HEK293 (cell line): Measurements from ENCODE around the gene WDR75.

ENCODE experiments used
- BCL11A ChIP-seq: fragments of 450-650 bp; formaldehyde crosslinking; IDR thresholded peaks from 2 replicates; pipeline ENCODE4 v1.5.1; 2016; ENCODE audit warnings: low read depth, missing biosample characterization, missing genetic modification characterization
- YY1 ChIP-seq: fragments of 450-650 bp; formaldehyde crosslinking; IDR thresholded peaks from 2 replicates; pipeline ENCODE4 v1.5.1; 2018; ENCODE audit warnings: missing biosample characterization, missing genetic modification characterization
- ZBTB7A ChIP-seq: fragments of 450-650 bp; formaldehyde crosslinking; IDR thresholded peaks from 2 replicates; pipeline ENCODE4 v1.5.1; 2016; ENCODE audit warnings: low read depth, missing biosample characterization, missing genetic modification characterization
- ZFP3 ChIP-seq: fragments of 450-650 bp; formaldehyde crosslinking; IDR thresholded peaks from 2 replicates; pipeline ENCODE4 v1.5.1; 2016; ENCODE audit warnings: low read depth, missing biosample characterization, missing genetic modification characterization
- ZFP69B ChIP-seq: fragments of 450-650 bp; formaldehyde crosslinking; IDR thresholded peaks from 2 replicates; pipeline ENCODE4 v1.5.1; 2016; ENCODE audit warnings: missing biosample characterization, missing genetic modification characterization
- ZNF114 ChIP-seq: fragments of 450-650 bp; formaldehyde crosslinking; IDR thresholded peaks from 2 replicates; pipeline ENCODE4 v1.5.0; 2017; ENCODE audit warnings: missing biosample characterization, missing genetic modification characterization
- ZNF433 ChIP-seq: fragments of 450-650 bp; formaldehyde crosslinking; IDR thresholded peaks from 2 replicates; pipeline ENCODE4 v1.5.1; 2016; ENCODE audit warnings: missing biosample characterization, missing genetic modification characterization, low read depth
- ZNF571 ChIP-seq: fragments of 450-650 bp; formaldehyde crosslinking; IDR thresholded peaks from 2 replicates; pipeline ENCODE4 v1.5.0; 2017; ENCODE audit warnings: missing biosample characterization, missing genetic modification characterization
- ZNF747 ChIP-seq: fragments of 450-650 bp; formaldehyde crosslinking; IDR thresholded peaks from 2 replicates; pipeline ENCODE4 v1.5.1; 2016; ENCODE audit warnings: missing biosample characterization, missing genetic modification characterization
- ZNF777 ChIP-seq: fragments of 450-650 bp; formaldehyde crosslinking; IDR thresholded peaks from 2 replicates; pipeline ENCODE4 v1.5.1; 2017; ENCODE audit warnings: missing biosample characterization, missing genetic modification characterization, borderline replicate concordance
- ZSCAN23 ChIP-seq: fragments of 450-650 bp; formaldehyde crosslinking; IDR thresholded peaks from 2 replicates; pipeline ENCODE4 v1.5.1; 2016; ENCODE audit warnings: missing biosample characterization, missing genetic modification characterization
- TF ChIP-seq, protein P1 (sequence below): fragments of 450-650 bp; formaldehyde crosslinking; IDR thresholded peaks from 2 replicates; pipeline ENCODE4 v1.5.1; 2016; ENCODE audit warnings: missing biosample characterization, missing genetic modification characterization
- TF ChIP-seq, protein P2 (sequence below): fragments of 450-650 bp; formaldehyde crosslinking; IDR thresholded peaks from 2 replicates; pipeline ENCODE4 v1.5.1; 2016; ENCODE audit warnings: missing biosample characterization, missing genetic modification characterization
- TF ChIP-seq, protein P3 (sequence below): fragments of 450-650 bp; formaldehyde crosslinking; IDR thresholded peaks from 2 replicates; pipeline ENCODE4 v1.5.1; 2017; ENCODE audit warnings: missing biosample characterization, missing genetic modification characterization

DNA sequence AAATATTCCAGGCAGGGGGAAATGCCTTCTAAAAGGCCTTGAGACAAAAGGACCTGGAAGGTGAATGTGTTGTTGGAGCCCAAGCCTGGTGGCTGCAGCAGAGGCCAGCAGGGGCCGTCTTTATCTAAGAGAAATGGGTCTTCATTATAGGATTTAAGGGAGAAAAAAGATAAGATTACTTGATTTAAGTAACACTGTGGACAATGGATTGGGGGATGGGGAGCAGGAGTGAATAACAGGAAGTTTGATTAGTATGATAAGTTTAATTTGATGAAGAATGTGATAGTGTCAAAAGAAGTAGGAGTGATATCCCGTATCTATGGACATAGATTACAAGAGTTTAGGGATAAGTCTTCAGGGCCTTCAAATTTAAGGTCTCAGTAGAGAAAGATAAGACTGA, 64.2 kb downstream of the WDR75 start:
- TF ChIP-seq ZNF571 (tag by site-specific recombination) (no peak), ZNF114 (tag by site-specific recombination) (no peak), ZBTB7A (tag by site-specific recombination) (no peak), ZNF777 (tag by site-specific recombination) (no peak), ZFP69B (tag by site-specific recombination) (no peak), ZSCAN23 (no peak), YY1 (no peak), ZFP3 (tag by site-specific recombination) (no peak), ZNF433 (tag by site-specific recombination) (no peak), BCL11A (tag by site-specific recombination) (no peak), ZNF747 (tag by site-specific recombination) (no peak)
- TF ChIP-seq, protein P1, sequence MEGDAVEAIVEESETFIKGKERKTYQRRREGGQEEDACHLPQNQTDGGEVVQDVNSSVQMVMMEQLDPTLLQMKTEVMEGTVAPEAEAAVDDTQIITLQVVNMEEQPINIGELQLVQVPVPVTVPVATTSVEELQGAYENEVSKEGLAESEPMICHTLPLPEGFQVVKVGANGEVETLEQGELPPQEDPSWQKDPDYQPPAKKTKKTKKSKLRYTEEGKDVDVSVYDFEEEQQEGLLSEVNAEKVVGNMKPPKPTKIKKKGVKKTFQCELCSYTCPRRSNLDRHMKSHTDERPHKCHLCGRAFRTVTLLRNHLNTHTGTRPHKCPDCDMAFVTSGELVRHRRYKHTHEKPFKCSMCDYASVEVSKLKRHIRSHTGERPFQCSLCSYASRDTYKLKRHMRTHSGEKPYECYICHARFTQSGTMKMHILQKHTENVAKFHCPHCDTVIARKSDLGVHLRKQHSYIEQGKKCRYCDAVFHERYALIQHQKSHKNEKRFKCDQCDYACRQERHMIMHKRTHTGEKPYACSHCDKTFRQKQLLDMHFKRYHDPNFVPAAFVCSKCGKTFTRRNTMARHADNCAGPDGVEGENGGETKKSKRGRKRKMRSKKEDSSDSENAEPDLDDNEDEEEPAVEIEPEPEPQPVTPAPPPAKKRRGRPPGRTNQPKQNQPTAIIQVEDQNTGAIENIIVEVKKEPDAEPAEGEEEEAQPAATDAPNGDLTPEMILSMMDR: no peak
- TF ChIP-seq, protein P2, sequence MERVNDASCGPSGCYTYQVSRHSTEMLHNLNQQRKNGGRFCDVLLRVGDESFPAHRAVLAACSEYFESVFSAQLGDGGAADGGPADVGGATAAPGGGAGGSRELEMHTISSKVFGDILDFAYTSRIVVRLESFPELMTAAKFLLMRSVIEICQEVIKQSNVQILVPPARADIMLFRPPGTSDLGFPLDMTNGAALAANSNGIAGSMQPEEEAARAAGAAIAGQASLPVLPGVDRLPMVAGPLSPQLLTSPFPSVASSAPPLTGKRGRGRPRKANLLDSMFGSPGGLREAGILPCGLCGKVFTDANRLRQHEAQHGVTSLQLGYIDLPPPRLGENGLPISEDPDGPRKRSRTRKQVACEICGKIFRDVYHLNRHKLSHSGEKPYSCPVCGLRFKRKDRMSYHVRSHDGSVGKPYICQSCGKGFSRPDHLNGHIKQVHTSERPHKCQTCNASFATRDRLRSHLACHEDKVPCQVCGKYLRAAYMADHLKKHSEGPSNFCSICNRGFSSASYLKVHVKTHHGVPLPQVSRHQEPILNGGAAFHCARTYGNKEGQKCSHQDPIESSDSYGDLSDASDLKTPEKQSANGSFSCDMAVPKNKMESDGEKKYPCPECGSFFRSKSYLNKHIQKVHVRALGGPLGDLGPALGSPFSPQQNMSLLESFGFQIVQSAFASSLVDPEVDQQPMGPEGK (tag by site-specific recombination): no peak
- TF ChIP-seq, protein P3, sequence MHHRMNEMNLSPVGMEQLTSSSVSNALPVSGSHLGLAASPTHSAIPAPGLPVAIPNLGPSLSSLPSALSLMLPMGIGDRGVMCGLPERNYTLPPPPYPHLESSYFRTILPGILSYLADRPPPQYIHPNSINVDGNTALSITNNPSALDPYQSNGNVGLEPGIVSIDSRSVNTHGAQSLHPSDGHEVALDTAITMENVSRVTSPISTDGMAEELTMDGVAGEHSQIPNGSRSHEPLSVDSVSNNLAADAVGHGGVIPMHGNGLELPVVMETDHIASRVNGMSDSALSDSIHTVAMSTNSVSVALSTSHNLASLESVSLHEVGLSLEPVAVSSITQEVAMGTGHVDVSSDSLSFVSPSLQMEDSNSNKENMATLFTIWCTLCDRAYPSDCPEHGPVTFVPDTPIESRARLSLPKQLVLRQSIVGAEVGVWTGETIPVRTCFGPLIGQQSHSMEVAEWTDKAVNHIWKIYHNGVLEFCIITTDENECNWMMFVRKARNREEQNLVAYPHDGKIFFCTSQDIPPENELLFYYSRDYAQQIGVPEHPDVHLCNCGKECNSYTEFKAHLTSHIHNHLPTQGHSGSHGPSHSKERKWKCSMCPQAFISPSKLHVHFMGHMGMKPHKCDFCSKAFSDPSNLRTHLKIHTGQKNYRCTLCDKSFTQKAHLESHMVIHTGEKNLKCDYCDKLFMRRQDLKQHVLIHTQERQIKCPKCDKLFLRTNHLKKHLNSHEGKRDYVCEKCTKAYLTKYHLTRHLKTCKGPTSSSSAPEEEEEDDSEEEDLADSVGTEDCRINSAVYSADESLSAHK: no peak
